Cardiac muscle cell (in vitro differentiated cells and primary cell): ENCODE results near the gene ISX. TPM values are rescaled to one million over a fixed set of nuclear protein-coding genes. Genes with fewer than 3 reads are reported as not detected.
A peak's percentile ranks its signal among the peaks of the same experiment; 100 is the strongest.

Experiments
- DNase-seq, 2 donors: peaks; one replicate each; pipeline versions ENCODE4 v3.0.0 to v3.0.0-alpha.2; 2010 to 2017; ENCODE audit warnings: low read depth in 1 of 2, low spot score in 1 of 2
- H3K27ac ChIP-seq: fragments of 200-600 bp; sonication (generic); 2 replicates; pipeline ENCODE4 v1.5.1; 2016
- H3K27me3 ChIP-seq: fragments of 200-600 bp; sonication (generic); 2 replicates; pipeline ENCODE4 v1.6.0; 2016; ENCODE audit warnings: control low read depth
- H3K36me3 ChIP-seq: fragments of 200-600 bp; sonication (generic); 2 replicates; pipeline ENCODE4 v1.5.1; 2016; ENCODE audit warnings: control low read depth
- H3K4me1 ChIP-seq: fragments of 200-600 bp; sonication (generic); 2 replicates; pipeline ENCODE4 v1.8.1; 2017; ENCODE audit warnings: low read depth, mild to moderate bottlenecking, mixed run types
- H3K4me3 ChIP-seq: fragments of 200-600 bp; sonication (generic); 2 replicates; pipeline ENCODE4 v1.5.1; 2016; ENCODE audit warnings: mild to moderate bottlenecking
- H3K9me3 ChIP-seq: fragments of 200-600 bp; sonication (generic); 2 replicates; pipeline ENCODE4 v1.5.1; 2017; ENCODE audit warnings: low read depth, mild to moderate bottlenecking, control low read depth
- polyA plus RNA-seq: library from polyadenylated mRNA; unstranded; fragments of >200 nt; fragmentation: Nextera tagmentation; extraction: Ambion mirVana; gene quantifications from 2 replicates; pipeline ENCODE4 v1.2.1, GENCODE V29; 2016
- total RNA-seq: library from RNA; depleted of rRNA; stranded (reverse); fragments of >200 nt; gene quantifications from 2 replicates; pipeline ENCODE4 v1.2.3, GENCODE V29; 2016
- TF ChIP-seq, protein P1 (sequence below): IDR thresholded peaks from 2 replicates; pipeline ENCODE4 v1.5.1; 2012; ENCODE audit warnings: low read depth, mild to moderate bottlenecking, low read length

Gene ISX
- total and polyA plus RNA-seq, 2 experiments from 2014 or later = not detected

DNA sequence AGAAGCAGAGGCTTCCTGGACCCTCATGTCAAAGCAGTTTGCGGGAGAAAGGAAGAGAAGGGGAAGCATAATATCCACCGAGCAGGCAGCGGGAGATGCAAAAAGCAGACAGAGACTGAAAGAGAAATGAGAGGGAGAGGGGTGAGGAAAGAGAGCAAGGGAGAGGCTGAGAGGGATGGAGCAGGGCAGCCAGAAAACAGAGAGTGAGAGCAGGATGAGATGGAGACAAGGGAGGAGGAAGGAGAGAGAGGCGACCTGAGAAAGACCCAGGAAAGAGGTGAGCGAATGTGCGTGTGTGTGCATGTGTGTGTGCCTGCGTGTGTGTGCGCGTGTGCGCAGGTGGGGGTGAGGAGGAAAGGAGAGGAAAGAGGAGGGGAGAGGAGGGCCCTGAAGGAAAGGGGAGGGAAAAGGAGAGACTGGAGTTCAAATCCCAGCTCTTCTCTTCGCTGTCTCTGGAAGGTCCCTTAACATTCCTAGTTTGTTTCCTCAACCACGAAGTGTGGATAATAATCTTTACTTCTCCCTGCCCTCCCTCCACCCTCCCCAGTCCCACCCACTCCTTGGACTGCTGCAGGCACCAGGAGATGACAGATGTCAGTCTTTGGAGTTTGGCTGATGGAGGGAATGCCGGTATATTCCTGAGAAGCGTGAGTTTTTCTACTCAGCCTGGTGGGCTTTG is 67.9 kb downstream of the ISX start:
- H3K36me3 ChIP-seq = no peaks in the 10 kb centered on the region
- no peak for DNase-seq
- no peaks in the 10 kb centered on the region for H3K9me3 ChIP-seq
- TF ChIP-seq, protein P1, sequence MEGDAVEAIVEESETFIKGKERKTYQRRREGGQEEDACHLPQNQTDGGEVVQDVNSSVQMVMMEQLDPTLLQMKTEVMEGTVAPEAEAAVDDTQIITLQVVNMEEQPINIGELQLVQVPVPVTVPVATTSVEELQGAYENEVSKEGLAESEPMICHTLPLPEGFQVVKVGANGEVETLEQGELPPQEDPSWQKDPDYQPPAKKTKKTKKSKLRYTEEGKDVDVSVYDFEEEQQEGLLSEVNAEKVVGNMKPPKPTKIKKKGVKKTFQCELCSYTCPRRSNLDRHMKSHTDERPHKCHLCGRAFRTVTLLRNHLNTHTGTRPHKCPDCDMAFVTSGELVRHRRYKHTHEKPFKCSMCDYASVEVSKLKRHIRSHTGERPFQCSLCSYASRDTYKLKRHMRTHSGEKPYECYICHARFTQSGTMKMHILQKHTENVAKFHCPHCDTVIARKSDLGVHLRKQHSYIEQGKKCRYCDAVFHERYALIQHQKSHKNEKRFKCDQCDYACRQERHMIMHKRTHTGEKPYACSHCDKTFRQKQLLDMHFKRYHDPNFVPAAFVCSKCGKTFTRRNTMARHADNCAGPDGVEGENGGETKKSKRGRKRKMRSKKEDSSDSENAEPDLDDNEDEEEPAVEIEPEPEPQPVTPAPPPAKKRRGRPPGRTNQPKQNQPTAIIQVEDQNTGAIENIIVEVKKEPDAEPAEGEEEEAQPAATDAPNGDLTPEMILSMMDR = no peak
- H3K4me1 ChIP-seq = peaks cover 23% of the 10 kb centered on the region
- no peak overlapping the region for H3K27ac ChIP-seq
- no peaks in the 10 kb centered on the region for H3K27me3 ChIP-seq
- no peak overlapping the region for H3K4me3 ChIP-seq

DNA sequence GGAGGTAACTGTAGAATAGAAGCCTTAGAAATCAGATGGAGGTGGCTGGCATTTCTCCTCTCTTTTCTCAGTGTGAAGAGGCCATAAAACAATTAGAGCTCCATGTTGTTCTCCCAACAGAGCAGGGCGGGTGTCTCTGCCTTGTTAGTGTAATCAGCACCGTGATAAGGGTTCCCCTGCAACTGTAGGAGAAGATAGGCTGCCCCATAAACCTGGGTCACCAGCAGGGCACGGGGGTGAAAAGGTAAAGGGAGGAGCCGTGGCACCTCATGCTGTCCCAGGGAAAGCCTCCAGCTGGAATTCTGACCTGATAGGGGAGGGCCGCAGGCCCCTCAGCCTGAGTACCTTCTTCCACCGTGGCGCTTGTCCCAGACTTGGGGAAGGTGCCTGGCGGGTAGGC is 68.7 kb downstream of the ISX start:
- no peaks in the 10 kb centered on the region for H3K9me3 ChIP-seq
- no peak overlapping the region for H3K27ac ChIP-seq
- peak in 1 of 2 donors; percentile 22 for DNase-seq
- H3K36me3 ChIP-seq = no peaks in the 10 kb centered on the region
- no peak overlapping the region for H3K4me3 ChIP-seq
- H3K27me3 ChIP-seq = no peaks in the 10 kb centered on the region
- TF ChIP-seq, protein P1 = no peak
- peaks cover 23% of the 10 kb centered on the region for H3K4me1 ChIP-seq

DNA sequence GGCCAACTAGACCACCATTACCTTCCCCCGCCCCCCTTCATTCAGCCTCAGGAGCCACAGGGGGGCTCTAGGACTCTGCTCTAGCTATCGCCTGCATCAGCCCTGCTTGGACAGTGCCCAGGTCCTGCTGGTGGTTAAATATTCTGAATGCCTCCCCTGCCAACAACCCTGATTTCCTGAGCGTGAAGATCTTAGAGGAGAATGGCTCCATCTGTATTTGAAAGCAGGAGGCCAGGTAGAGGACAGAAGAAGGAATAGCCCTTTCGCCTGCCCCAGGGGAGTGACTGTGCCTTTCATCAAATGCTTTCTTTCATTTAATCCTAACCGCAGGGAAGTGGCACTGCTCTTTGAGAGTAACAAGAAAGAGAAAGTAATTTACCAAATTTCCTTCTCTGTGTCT is 69.2 kb downstream of the ISX start:
- Histone ChIP-seq H3K36me3 (no peaks in the 10 kb centered on the region), H3K4me3 (no peak overlapping the region), H3K4me1 (peaks cover 23% of the 10 kb centered on the region), H3K9me3 (no peaks in the 10 kb centered on the region), H3K27me3 (no peaks in the 10 kb centered on the region), H3K27ac (no peak overlapping the region)
- TF ChIP-seq, protein P1 = no peak
- peak in 1 of 2 donors; percentile 30 for DNase-seq

Other genes with a start within 250 kb of the ISX start
- gene HMGXB4, start 191.3 kb downstream of the ISX start, total RNA-seq = 8.1 and 17.7 TPM in 2 replicates
- gene HMGXB4, start 191.3 kb downstream of the ISX start, polyA plus RNA-seq = 16.8 and 21.1 TPM in 2 replicates
- gene TOM1, start 233.7 kb downstream of the ISX start, total RNA-seq = 66.3 and 107 TPM in 2 replicates
- gene TOM1, start 233.7 kb downstream of the ISX start, polyA plus RNA-seq = 76.2 and 84.9 TPM in 2 replicates